NCI-H2029 (cell line): ENCODE measurements around the gene FAM107B.
A peak's percentile ranks its signal among the peaks of the same experiment; 100 is the strongest.

Experiments used
- DNase-seq: peaks from one replicate; lab custom pipeline; 2025; lab: John Stamatoyannopoulos, UW

Gene FAM107B

DNA sequence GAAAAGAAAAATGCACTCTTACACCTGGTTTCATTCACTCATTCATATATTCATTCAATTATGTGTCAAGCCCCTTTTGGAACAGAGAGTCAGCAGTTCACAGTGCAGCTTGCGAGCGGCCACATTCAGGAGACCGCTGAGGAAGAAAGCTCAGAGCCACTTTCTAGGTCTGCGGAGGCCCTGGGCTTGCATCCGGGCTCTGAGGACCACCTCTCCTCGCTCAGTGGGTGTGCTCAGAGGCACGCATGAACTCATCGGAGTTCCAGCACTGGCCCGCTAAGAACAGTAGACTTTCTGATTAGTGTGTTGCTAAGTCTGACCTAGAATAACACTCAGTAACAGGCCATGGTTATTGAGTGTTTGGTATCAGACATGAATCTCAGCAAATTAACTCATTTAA is 1.8 kb upstream of the FAM107B start:
- no peak for DNase-seq

DNA sequence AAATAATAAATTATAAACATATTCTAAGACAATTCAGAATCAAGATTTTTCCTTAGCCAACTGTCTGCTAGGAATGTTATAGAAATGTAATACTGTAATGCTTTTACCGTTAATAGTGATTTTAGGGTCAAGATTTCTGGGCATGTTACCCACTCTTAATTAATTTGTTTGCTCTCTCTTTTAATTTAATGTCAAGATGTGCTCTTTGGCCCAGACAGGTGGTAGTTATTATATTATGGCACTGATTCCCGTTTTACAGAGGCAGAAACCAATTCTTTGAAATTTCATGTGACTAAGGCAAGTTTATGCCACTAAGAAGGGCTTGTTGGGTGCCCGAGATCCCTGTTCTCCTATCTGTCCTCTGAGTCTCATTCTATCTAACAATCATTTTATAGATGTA is 959 bp upstream of the FAM107B start:
- no peak for DNase-seq

DNA sequence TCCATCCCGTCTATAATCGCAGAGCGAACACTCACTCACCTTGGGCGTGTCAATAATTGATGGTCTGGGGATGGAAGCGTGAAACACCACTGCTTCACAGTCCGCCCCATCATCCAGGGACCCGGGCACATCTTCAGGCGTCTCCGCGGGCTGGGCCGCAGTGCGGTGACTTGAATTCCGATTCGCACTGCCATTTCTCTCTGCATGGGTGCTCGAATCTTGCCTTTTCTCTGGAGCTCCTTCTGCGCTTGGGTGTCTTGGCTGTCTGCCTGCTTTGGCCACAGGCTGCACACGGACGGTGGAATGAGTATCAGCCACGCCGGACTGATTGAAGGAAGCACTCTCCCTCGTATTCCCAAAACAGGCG is 500 bp downstream of the FAM107B start:
- no peak for DNase-seq

DNA sequence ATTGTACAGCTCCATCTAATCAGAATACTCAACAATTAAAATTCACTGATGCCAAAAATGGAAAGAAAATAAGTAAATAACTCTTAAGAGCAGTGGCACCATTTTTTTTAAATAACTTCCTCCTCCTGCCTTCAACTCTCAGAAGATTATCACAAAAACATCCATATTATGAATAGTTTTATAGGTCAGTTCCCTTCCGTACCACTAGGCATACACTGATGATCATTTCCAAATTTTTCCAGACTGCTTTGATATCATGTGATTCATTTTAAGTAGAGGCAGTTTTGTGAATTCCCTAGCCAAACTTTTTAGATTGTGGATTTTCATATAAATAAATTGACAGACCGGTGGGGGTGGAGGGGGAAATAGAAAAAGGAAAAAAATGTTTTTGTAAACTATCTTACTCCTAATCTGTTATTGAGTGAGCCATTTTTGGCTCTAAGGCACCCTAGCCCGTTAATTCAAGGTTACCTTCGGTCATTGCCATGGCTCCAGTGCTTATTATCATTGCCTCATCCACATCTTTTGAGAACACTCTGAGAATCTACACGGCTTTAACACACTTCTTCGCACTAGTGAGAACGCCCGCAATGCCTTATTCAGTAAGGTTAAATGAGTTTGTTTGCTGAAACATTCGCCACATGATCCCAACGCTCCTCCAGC is 1.0 kb downstream of the FAM107B start:
- DNase-seq = no peak

DNA sequence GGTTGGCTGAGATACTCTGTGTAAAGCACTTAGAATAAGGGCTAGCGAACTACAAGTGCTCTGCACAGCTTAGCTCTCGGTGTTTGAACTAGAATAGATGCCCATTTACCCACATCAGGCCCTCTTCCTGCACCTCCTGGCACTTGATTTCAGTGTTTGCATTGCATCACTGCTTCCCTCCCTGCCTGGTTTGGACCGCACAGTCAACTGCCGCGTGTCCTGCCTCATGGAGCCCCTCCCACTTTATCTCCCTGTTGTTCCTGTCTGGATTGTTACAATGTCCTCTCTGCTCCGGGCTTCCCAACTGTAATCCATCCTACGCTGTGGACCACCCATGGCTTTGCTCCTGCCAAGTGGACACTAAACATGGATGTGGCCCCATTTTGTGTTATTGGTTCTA is 2.3 kb downstream of the FAM107B start:
- peak; percentile 12 for DNase-seq

DNA sequence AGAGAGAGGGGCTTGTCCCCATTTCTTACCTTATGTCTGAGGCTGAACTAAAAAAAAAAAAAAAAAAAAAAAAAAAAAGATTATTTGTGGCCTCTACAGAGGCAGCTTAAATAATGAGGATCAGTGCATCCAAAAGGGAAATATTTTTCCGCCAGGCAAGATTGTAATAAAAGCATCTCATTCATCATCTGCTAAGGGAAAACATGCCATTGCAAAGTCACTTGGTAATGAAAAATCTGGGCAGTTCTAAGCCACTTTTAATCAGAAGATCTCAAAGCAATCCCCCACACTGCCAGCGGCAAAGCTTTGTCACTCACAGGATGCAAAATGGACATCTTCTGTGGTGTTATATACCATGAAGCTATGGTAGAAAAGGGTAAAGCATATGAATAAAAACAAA is 3.8 kb downstream of the FAM107B start:
- DNase-seq = no peak

DNA sequence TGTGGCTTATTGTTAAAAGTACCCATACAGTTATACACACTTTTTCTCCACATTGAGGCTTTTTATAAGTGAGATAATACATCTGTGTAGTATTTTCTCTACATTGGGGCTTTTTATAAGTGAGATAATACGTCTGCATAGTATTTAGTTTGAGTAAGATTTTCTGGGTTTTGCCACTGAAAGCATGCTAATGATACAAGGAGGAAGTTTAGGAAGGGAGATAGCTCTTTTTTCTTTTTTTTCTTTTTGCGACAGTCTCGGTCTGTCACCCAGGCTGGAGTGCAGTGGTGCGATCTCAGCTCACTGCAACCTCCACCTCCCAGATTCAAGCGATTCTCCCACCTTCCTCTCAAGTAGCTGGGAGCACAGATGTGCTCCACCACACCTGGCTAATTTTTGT is 13.3 kb downstream of the FAM107B start:
- no peak for DNase-seq

DNA sequence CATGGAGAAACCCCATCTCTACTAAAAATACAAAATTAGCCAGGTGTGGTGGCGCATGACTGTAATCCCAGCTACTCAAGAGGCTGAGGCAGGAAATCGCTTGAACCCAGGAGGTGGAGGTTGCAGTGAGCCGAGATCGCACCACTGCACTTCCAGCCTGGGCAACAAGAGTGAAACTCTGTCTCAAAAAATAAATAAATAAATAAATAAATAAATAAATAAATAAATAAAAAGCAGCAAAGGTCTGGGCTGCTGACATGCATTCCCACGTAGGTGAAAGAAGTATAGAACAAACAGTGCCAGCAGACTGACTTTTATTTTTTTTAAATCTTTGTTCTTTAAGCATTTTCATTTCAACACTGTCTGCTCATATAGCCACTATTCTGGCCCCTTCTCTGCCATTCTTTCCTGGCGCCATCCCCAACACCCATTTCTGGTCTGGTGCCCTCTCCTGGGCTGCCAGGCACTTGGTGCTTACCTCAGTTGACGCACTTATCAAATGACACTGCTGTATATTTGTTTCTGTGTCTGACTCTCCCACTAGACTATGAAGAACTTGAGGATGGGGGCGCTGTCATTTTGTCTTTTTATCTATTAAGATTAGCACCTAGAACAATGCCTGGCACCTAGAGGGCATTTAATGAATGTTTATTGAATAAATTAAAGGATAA is 15.6 kb downstream of the FAM107B start:
- DNase-seq = no peak

DNA sequence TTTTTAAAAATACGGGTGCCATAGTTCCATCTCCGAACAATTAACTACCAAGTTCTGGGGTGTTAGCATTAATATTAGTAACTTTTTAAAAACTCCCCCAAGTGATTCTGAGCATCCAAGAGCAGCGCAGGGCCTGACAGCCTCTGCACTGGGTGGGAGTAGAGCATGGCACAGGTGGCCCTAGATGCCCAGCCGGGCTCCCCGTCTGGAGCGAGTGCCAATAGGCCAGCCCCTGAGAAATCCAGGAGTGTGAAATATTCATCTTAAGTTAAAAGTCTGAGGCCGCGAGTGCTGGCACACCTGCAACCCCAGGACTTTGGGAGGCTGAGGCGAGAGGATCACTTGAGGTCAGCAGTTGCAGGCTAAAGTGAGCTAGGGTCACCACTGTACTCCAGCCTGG is 16.2 kb downstream of the FAM107B start:
- DNase-seq = no peak

DNA sequence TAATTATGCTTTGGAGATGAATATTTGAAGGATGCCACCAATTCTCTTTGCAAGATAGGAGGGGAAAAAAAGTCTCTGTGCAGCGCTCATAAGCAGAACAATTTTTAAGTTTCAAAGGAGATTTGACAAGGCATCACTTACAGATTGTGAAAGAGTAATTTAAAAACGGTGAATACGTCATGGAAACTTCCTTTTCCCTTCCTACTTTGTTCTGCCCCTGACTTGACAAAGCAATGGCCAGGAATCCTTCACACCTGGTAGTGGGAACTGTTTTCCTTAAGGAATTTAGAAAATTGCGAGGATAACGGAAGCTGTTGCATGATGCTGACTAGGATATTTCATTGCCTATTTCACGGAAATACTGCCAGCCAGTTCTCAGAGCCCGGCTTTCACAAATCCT is 16.7 kb downstream of the FAM107B start:
- no peak for DNase-seq

DNA sequence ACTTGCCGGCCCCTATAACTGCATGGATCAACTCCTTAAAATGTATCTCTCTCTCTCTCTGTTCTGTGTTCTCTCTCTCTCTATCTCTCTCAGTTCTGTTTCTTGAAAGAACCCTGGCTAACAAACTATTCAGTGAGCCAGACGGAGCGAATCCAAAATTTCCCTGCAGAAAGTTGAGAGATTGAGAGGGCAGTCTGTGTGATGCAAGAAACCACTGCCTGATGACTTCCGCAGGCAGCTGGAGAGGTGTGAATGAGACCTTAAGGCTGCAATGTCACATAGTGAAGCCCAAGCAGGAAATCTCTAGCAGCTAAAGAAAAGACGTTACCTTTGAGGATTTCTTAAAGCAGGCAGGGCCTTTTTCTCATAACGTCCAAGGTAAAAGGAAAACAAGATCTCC is 17.3 kb downstream of the FAM107B start:
- DNase-seq = no peak

DNA sequence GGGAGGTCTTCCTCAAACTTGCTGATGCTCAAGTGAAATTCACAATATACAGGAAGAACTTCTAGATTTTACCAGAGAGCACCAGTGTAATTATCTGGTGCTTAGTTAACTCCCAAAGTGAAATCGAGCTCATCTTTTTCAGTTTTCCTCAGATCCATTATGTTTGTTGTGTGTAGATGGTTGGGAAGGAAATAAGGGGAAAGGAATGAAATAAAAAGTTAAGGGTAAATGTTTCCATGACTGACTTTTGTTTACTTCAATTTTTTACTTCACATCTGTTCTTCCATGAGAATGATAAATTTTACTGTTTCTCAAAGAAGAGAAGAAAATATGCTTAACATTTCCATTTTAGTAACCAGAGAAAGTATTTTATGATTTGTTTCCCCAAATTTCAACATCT is 21.3 kb downstream of the FAM107B start:
- no peak for DNase-seq

DNA sequence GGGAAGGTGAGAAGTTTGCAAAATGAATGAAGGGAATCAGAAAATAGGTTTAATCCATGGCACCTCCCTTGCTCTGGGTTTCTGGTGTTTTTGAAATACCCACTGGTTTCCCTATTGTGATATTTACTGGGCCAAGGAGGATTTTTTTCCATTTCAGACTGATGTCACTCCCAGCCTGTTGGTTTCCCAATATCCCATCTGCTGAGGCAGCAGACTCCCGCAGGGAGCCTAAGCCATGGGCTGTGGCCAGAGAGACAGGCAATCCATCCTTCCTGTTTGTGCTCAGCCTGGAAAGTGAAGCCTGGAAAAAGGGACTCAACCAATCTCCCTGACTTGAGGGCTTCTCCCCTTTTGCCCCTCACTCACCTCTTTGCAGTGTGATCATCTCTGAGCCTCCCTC is 22.8 kb downstream of the FAM107B start:
- no peak for DNase-seq

DNA sequence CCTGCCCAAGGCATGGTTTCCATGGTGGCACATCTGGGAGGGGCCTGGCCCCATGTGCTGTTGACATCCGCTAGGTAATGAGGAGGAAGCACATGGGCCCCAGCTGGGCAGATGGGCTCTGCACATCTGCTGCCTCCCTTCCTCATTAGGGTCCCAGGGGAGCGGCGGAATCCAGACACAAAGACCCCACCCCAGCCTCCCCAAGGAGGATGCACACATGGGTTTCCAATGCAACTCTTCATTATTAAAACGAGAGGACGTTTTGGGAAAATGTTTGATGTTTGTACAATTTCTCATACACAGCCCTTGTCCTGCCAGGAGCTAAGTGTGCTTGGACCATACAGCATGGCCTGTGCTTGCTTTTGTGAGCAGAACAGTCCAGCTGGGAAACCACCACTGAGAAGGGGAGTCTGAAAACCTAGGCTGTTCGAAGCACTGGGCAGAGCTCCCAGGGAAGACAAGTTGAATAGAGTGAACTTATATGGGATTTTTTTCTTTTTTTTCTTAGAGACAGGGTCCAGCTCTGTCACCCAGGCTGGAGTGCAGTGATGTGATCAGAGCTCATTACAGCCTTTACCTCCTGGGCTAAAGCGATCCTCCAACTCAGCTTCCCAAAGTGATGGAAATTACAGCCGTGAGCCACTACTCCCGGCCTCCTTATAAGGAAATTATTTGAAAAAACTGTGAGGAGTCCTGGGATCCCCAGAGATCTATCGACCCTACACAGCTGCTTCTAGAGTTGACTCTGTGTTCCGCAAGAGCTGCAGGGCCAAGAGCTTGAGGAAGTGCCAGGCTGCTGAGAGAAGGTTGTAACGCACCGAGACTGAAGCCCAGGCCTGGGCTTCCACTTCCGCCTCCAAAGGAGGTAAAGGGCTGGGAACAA is 23.4 kb downstream of the FAM107B start:
- DNase-seq = no peak

DNA sequence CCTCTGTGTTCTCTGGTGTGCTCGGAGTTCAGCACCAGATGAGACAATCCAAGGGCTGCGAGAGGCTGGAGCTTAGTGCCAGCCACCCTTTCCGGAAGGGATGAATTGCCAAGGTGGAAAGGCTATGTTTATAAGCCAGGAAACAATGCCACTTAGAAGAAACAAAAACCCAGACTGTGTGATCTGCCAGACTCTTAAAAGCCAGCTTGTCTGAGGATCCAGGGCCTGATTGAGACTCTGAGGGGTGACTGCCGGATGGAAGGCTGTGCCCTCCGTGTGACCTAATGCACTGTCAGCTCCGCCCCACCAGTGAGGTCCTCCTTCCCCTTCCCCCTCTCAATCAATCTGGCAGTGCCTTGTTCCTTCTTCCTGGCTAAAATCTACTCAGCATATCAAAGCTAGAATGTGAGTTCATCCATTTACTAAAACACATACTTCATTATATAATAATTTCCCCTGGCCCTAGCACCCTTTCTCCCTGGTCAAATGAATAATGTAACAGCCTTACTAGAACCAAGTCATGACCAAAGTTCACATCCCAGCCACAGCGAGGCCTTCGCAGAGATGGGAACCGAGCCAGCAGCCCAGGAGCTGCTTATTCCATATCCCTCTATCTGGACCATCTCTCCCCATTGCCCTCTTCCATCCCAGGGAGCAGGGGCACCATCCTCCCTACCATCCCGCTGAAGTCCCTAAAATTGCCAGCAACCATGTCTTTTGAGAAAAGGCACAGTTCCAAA is 25.5 kb downstream of the FAM107B start:
- no peak for DNase-seq

DNA sequence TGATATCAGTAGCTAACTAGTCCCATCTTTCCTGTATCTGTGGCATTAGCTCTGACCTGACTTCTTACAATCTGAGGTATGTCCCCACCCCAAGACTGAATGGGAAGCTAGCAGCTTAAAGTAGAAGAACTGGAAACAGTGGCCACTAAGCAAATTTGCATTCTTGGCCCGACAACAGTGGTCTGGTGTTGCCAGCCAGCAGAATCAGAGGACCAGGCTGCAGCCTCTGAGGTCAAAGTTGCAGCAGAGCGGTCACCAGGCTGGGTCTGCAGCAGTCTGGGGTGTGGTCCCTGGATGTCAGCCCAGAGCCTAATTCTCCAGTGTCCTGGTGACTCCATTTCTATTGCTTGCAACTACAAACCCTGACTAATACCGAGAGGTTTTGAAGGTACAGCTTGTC is 26.3 kb downstream of the FAM107B start:
- no peak for DNase-seq

DNA sequence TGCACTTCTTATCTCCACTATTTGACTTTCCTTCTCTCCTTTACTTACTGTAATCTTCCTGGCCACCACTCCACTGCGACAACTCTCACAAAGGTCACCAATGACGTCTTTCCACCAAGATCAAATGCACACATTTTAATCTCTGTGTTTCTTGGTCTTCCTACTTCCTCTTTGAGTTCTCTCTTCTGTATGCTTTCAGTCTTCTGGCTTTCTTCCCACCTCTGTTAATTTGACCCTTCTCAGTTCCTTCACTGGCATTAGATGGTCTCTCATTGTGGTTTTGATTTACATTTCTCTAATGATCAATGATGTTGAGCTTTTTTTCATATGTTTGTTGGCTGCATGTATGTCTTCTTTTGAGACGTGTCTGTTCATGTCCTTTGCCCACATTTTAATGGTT is 31.9 kb downstream of the FAM107B start:
- DNase-seq = no peak

DNA sequence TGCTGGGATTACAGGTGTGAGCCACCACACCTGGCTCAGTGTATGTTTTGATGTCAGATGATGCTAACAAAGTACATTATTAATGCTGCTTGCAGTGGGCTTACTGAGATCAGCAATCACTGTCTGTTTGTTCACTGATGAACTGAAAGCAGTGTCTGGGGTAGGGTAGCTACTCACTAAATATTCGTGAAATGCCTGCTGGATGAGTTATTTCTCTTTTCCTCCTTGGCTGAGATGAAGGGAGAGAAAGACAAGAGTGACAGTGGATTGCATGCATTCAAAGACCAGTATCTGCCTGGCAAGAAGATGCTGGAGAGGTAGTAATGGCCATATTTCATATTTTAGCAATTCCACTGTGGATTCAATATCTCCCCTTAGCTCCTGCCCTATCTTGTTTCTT is 32.3 kb downstream of the FAM107B start:
- no peak for DNase-seq

DNA sequence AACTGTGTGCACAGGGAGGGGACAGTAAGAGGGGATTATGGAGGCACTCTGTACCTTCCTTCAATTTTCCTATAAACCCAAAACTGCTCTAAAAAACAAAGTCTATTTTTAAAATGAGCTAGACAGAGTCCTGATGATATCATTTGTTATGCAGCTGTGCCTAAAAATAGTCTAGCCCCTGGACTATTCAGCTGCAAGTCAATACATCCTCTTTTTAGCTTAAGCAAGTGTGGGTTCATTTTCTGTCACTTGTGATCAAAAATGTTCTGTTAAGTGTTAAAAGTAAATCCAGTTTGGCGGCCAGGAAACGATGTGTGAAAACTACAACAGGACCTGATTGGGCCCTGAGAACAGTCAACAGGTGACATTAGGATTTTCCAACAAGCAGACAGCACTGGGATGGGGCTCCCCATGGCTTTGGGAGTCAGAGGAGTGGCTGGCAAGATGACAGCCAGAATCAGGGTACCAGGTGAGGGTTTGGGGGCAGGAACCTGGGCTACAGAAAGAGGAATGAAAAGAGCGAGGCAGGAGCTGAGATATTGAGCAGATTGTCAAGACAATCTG is 33.9 kb downstream of the FAM107B start:
- no peak for DNase-seq

DNA sequence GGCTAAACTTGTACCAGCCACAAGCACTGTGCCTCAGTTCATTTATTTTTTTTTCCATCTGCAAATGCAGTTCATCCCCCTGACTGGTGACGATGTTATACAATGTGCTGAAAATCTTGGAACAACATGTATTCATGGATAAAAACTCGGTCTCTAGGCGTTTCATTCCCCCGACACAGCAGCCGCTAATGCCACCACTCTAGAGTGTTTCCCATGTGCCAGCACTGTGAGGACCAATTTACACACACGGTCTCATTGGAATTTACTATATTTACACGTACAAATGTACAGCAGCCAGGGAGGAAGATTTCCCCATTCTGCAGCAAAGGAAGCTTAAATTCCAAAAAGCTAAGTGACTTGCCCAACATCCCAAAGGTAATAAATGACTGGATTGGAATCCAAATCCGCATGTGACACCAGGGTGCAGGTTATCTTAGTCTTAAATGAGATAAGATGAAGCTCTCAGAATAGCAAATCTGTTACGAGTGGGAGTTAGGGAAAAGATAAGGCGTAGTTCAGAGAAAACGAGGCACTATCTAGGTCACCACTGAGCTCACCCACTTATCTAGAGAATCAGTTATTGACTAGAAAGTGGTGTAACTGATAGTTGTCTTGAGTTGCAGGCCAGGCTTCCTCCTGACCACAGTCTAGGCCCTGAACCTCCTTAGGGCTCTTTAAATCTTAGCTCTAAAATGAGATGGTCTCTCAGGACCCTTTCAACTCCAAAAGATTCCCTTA is 36.7 kb downstream of the FAM107B start:
- no peak for DNase-seq

DNA sequence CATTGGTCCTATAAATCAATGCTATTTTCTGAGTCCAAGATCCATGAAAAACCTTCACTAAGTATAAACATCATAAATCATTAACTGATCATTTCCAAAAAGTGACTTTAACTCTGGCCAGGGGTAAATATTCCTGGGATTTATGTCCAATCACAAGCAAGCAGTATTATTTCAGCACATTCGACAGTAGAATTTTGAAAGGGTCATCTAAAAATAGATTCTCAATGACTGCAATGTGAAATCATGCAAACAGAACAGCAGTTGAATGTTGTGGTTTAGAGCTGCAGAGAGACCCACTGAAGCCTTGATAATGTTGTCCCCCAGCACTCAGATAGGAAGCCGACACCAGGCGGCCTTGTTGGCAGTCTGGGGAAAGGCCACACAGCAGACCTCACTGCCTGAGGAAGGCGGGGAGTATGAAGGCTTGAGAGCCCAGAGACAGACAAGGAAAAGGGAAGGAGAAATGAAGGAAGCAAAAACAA is 38.1 kb downstream of the FAM107B start:
- no peak for DNase-seq
